ENCODE data around the gene PAIP2B.

PAIP2B gene

GRCh38 chr2:71153585-71154224, 73.2 kb downstream of the PAIP2B start:
- DNase-seq (ENCODE audit: low read depth), result no peak

- no peak for DNase-seq (ENCODE audit: low read depth)
These were observed 75.3 kb downstream of the PAIP2B start for GRCh38 chr2:71151620-71152019.

GRCh38 chr2:71150082-71150816, 76.7 kb downstream of the PAIP2B start:
- DNase-seq (ENCODE audit: low read depth), result no peak

GRCh38 chr2:71148506-71149063, 78.3 kb downstream of the PAIP2B start:
- no peak for DNase-seq (ENCODE audit: low read depth)

- DNase-seq (ENCODE audit: low read depth), result no peak
These were observed 83.1 kb downstream of the PAIP2B start for GRCh38 chr2:71143782-71144181.

GRCh38 chr2:71136174-71136573, 90.7 kb downstream of the PAIP2B start:
- DNase-seq (ENCODE audit: low read depth), result no peak

GRCh38 chr2:71133603-71134002, 93.3 kb downstream of the PAIP2B start:
- no peak for DNase-seq (ENCODE audit: low read depth)

All from stimulated activated CD8-positive, alpha-beta memory T cell treated with anti-CD3 and anti-CD28 coated beads, Interleukin-12 subunit alpha, Interleukin-12 subunit beta, amount 100 ng/mL, for 1 hour (primary cell).